DOHH2 (cell line): ENCODE measurements around the gene MT1F.

Source experiments
- H3F3A ChIP-seq: fragments of 200-600 bp; sonication (generic), shearing (Covaris generic); 2 replicates; pipeline ENCODE4 v1.6.0; 2016; ENCODE audit warnings: antibody characterized with exemption, mild to moderate bottlenecking; ENCODE audit not compliant: control insufficient read depth, insufficient read depth
- H3K27ac ChIP-seq: fragments of 200-600 bp; sonication (generic); 2 replicates; pipeline ENCODE4 v1.5.1; 2014; ENCODE audit warnings: low read depth, mild to moderate bottlenecking, low read length, moderate library complexity
- H3K27me3 ChIP-seq: fragments of 200-600 bp; sonication (generic); 2 replicates; pipeline ENCODE4 v1.6.1; 2014; ENCODE audit warnings: mild to moderate bottlenecking, low read length, mixed read lengths; ENCODE audit not compliant: control insufficient read depth
- H3K36me3 ChIP-seq: fragments of 200-600 bp; sonication (generic); 2 replicates; pipeline ENCODE4 v1.6.1; 2014; ENCODE audit warnings: mild to moderate bottlenecking, low read length, moderate library complexity, mixed read lengths; ENCODE audit not compliant: control insufficient read depth
- H3K4me1 ChIP-seq: fragments of 200-600 bp; sonication (generic); 2 replicates; pipeline ENCODE4 v1.6.1; 2014; ENCODE audit warnings: mild to moderate bottlenecking, low read length, mixed read lengths; ENCODE audit not compliant: control insufficient read depth
- H3K4me2 ChIP-seq: fragments of 200-600 bp; sonication (generic); 2 replicates; pipeline ENCODE4 v1.6.0; 2014; ENCODE audit warnings: mild to moderate bottlenecking, low read length, moderate library complexity
- H3K4me3 ChIP-seq: fragments of 200-600 bp; sonication (generic); 2 replicates; pipeline ENCODE4 v1.5.1; 2014; ENCODE audit warnings: mild to moderate bottlenecking, low read length, mixed read lengths
- H3K79me2 ChIP-seq: fragments of 200-600 bp; sonication (generic); 2 replicates; pipeline ENCODE4 v1.6.1; 2014; ENCODE audit warnings: mild to moderate bottlenecking, low read length, mixed read lengths; ENCODE audit not compliant: control insufficient read depth
- H3K9me2 ChIP-seq: fragments of 200-600 bp; sonication (generic); replicated peaks from 2 replicates; pipeline ENCODE4 v1.6.1; 2014; ENCODE audit warnings: mild to moderate bottlenecking, low read length, mixed read lengths; ENCODE audit not compliant: control insufficient read depth
- H3K9me3 ChIP-seq: fragments of 200-600 bp; sonication (generic); 2 replicates; pipeline ENCODE4 v1.6.1; 2014; ENCODE audit warnings: antibody characterized with exemption, low read length, mixed read lengths; ENCODE audit not compliant: control insufficient read depth, insufficient read depth
- H4K20me1 ChIP-seq: fragments of 200-600 bp; sonication (generic); 2 replicates; pipeline ENCODE4 v1.6.0; 2014; ENCODE audit warnings: low read depth, mild to moderate bottlenecking, antibody characterized with exemption, low read length, moderate library complexity; ENCODE audit not compliant: control insufficient read depth, insufficient read depth
- EZH2phosphoT487 ChIP-seq: fragments of 200-600 bp; sonication (generic); IDR thresholded peaks from 2 replicates; pipeline ENCODE4 v1.6.1; 2017; ENCODE audit warnings: borderline replicate concordance, mild to moderate bottlenecking, antibody characterized with exemption, low read length, moderate library complexity, mixed read lengths
- TF ChIP-seq, protein P1 (sequence below): fragments of 200-600 bp; sonication (generic); IDR thresholded peaks from one replicate; pipeline ENCODE4 v1.5.1; 2014; ENCODE audit warnings: antibody characterized with exemption, mild to moderate bottlenecking, low read depth, low read length; ENCODE audit not compliant: poor library complexity, severe bottlenecking

The MT1F gene

DNA sequence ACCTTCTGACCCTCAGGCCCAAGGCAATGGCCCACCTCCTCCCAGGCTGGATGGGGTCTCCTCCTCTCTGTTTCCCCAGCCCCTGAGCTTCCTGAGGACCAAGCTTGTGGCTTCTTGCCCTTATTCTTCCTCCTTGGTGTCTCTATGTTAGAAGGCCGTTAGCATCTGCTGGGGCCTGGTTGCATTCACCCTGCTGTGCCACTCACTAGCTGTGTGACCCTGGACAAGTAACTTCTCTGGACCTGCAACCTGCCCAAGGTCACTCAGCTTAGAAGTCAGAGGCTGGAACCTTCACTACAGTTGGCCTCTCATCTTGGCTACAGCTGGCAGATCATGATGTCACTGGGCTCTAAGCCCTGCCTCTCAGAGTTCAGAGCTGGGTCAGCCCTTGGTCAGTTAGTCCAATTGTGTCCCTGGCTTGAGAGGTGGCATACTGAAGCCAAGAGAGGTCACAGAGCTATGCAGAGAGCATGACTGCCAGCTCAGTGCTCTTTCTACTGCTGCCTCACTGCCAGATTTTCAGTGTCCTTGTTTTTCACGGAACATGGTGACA lies 46.4 kb upstream of the MT1F start:
- Histone ChIP-seq H3K4me1 (peaks cover 27% of the 10 kb centered on the region), H3K27ac (no peak overlapping the region), H3K36me3 (no peaks in the 10 kb centered on the region), H4K20me1 (no peaks in the 10 kb centered on the region), H3K9me3 (no peaks in the 10 kb centered on the region), H3K4me3 (no peak overlapping the region), H3K79me2 (no peaks in the 10 kb centered on the region), H3K4me2 (no peak overlapping the region), H3K9me2 (no peaks in the 10 kb centered on the region), H3F3A (no peaks in the 10 kb centered on the region), H3K27me3 (peaks cover 18% of the 10 kb centered on the region)
- TF ChIP-seq, protein P1, sequence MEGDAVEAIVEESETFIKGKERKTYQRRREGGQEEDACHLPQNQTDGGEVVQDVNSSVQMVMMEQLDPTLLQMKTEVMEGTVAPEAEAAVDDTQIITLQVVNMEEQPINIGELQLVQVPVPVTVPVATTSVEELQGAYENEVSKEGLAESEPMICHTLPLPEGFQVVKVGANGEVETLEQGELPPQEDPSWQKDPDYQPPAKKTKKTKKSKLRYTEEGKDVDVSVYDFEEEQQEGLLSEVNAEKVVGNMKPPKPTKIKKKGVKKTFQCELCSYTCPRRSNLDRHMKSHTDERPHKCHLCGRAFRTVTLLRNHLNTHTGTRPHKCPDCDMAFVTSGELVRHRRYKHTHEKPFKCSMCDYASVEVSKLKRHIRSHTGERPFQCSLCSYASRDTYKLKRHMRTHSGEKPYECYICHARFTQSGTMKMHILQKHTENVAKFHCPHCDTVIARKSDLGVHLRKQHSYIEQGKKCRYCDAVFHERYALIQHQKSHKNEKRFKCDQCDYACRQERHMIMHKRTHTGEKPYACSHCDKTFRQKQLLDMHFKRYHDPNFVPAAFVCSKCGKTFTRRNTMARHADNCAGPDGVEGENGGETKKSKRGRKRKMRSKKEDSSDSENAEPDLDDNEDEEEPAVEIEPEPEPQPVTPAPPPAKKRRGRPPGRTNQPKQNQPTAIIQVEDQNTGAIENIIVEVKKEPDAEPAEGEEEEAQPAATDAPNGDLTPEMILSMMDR, result no peak
- TF ChIP-seq EZH2phosphoT487, result no peak

DNA sequence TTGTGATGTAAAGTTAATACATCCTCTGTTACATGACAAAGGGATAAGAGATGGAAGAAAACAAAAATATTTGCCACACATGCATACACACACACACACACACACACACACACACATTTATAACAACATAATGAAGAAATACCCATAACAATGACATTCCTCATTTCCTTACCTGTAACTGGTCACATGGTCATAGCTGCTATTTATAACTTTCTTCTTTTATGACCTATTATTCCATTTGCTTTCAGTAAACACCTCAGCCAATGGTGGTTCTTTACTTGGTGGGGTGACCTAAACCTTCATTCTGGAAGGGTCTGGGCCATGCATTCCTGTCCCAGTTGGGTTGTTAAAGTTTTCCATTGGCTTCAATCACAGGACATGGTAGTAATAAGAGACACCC lies 44.1 kb upstream of the MT1F start:
- no peak overlapping the region for H3K4me2 ChIP-seq
- TF ChIP-seq, protein P1, result no peak
- no peak for TF ChIP-seq EZH2phosphoT487
- no peaks in the 10 kb centered on the region for H3K36me3 ChIP-seq
- H3K27me3 ChIP-seq, result peaks cover 28% of the 10 kb centered on the region
- no peak overlapping the region for H3K27ac ChIP-seq
- no peaks in the 10 kb centered on the region for H3K9me3 ChIP-seq
- no peak overlapping the region for H3K4me3 ChIP-seq
- H3F3A ChIP-seq, result no peaks in the 10 kb centered on the region
- no peaks in the 10 kb centered on the region for H3K79me2 ChIP-seq
- H3K9me2 ChIP-seq, result no peaks in the 10 kb centered on the region
- H3K4me1 ChIP-seq, result peaks cover 23% of the 10 kb centered on the region
- H4K20me1 ChIP-seq, result no peaks in the 10 kb centered on the region

DNA sequence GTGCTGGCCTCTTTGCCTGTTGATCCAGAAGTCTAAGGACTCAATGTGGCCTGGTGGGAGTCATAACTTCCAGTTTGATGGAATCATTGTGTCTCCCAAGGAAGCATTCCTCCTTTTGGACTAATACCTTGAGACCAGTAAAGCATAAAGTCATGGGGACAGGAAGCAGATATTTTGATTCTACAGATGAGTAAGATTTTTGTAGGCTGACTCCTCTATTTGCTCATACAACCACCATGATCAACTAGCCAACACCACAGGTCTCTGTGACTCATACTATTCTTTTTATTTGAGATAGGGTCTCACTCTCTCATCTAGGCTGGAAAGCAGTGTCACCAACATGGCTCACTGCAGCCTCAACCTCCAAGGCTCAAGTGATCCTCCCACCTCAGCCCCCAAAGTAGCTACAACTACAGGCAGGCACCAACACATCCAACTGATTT lies 43.2 kb upstream of the MT1F start:
- H3K79me2 ChIP-seq, result no peaks in the 10 kb centered on the region
- no peak for TF ChIP-seq EZH2phosphoT487
- TF ChIP-seq, protein P1, result no peak
- no peaks in the 10 kb centered on the region for H3K36me3 ChIP-seq
- H3K9me2 ChIP-seq, result no peaks in the 10 kb centered on the region
- no peaks in the 10 kb centered on the region for H3K9me3 ChIP-seq
- peaks cover 22% of the 10 kb centered on the region for H3K27me3 ChIP-seq
- H3K27ac ChIP-seq, result no peak overlapping the region
- H4K20me1 ChIP-seq, result no peaks in the 10 kb centered on the region
- H3K4me2 ChIP-seq, result no peak overlapping the region
- H3K4me1 ChIP-seq, result peaks cover 15% of the 10 kb centered on the region
- H3F3A ChIP-seq, result no peaks in the 10 kb centered on the region
- no peak overlapping the region for H3K4me3 ChIP-seq
